Mammary epithelial cell (primary cell): ENCODE measurements around the gene GMEB2.

ENCODE experiments used
- CTCF ChIP-seq, 2 donors: IDR thresholded peaks in 1 of 2; conservative IDR thresholded peaks in 1 of 2; 2 replicates each; pipeline ENCODE4 v1.5.1; 2011 to 2012; ENCODE audit warnings: inconsistent platforms in 2 of 2, low read length in 2 of 2, mild to moderate bottlenecking in 2 of 2, control low read depth in 1 of 2, low read depth in 1 of 2; ENCODE audit not compliant: insufficient read depth in 1 of 2; ENCODE audit errors: extremely low read depth in 1 of 2
- EZH2 ChIP-seq: IDR thresholded peaks from 2 replicates; pipeline ENCODE4 v1.6.1; 2012; ENCODE audit warnings: low read length, inconsistent platforms, borderline replicate concordance

GRCh38 chr20:63542696-63543095 lies 84.2 kb downstream of the GMEB2 start:
- TF ChIP-seq CTCF (conservative IDR thresholded peaks at IDR 0.05 in 1 of 2, IDR thresholded peaks at IDR 0.05 in 1 of 2; ENCODE audit: extremely low read depth in 1 of 2, insufficient read depth in 1 of 2, low read depth in 1 of 2, low read length in 2 of 2) (no peak), EZH2 (no peak)
